Stimulated activated CD8-positive, alpha-beta memory T cell treated with anti-CD3 and anti-CD28 coated beads, Interleukin-4, amount 100 ng/mL, for 4 hours (primary cell): ENCODE data around the gene FLOT2.
"Not testable (repeated sequence)": the region's sequence is repeated elsewhere in the genome, so short reads cannot be mapped to it uniquely, and the experiment has no call there.

Source experiments
- DNase-seq, 2 donors: peaks; one replicate each; pipeline ENCODE4 v3.0.0-alpha.2; 2020; ENCODE audit warnings: low read depth in 2 of 2, low spot score in 1 of 2

The FLOT2 gene

GRCh38 chr17:28848667-28849066 lies 48.9 kb downstream of the FLOT2 start:
- peak; percentile 15 to 30 for DNase-seq

- DNase-seq: not testable (repeated sequence)
These were observed 50.8 kb downstream of the FLOT2 start for GRCh38 chr17:28846699-28847098.

- DNase-seq: no peak
These were observed 51.3 kb downstream of the FLOT2 start for GRCh38 chr17:28846231-28846630.

- no peak for DNase-seq
These were observed 53.8 kb downstream of the FLOT2 start for GRCh38 chr17:28843816-28844148.

GRCh38 chr17:28842282-28843012 lies 55.1 kb downstream of the FLOT2 start, which contains the start of gene FAM222B:
TSS of gene FAM222B (minus strand) at chr17:28842790. CDS start at chr17:28766667, 76,123 bp downstream.
- DNase-seq: peak; percentile 55 to 69

- DNase-seq: no peak
These were observed 55.6 kb downstream of the FLOT2 start for GRCh38 chr17:28841901-28842281.

GRCh38 chr17:28839221-28839620 lies 58.3 kb downstream of the FLOT2 start:
- DNase-seq: no peak

- not testable (repeated sequence) for DNase-seq
These were observed 61.0 kb downstream of the FLOT2 start for GRCh38 chr17:28836541-28836940.

- no peak for DNase-seq
These were observed 63.1 kb downstream of the FLOT2 start for GRCh38 chr17:28834420-28834819.
